ENCODE measurements around the gene SKIC2. TPM values are rescaled to one million over a fixed set of nuclear protein-coding genes. Genes with fewer than 3 reads are reported as not detected.

SKIC2 gene
- 28.0 and 44.9 TPM in 2 replicates for total RNA-seq

GRCh38 chr6:31958741-31959739, at the start of gene SKIC2, which contains the start of gene NELFE:
TSS of gene SKIC2 (plus strand) at chr6:31959175. CDS start at chr6:31959193, 18 bp downstream.
TSS of gene NELFE (minus strand) at chr6:31958971. CDS start at chr6:31958446, 525 bp downstream.

GRCh38 chr6:31927242-31927862, 31.6 kb upstream of the SKIC2 start, which contains the start of gene C2:
TSS of gene C2 (plus strand) at chr6:31927717. CDS start at chr6:31927753, 36 bp downstream.

GRCh38 chr6:31945507-31946369, 13.2 kb upstream of the SKIC2 start, which contains the start of gene CFB:
TSS of gene CFB (plus strand) at chr6:31946095. CDS start at chr6:31946222, 127 bp downstream.

GRCh38 chr6:31971993-31972708, 13.2 kb downstream of the SKIC2 start, which contains the start of gene DXO:
TSS of gene DXO (minus strand) at chr6:31972138. CDS start at chr6:31971675, 463 bp downstream.

GRCh38 chr6:31981744-31982143, 22.8 kb downstream of the SKIC2 start, which contains the start of gene C4A:
TSS of gene C4A (plus strand) at chr6:31982057. CDS start at chr6:31982108, 51 bp downstream.

GRCh38 chr6:32014547-32014946, 55.6 kb downstream of the SKIC2 start, which contains the start of gene C4B:
TSS of gene C4B (plus strand) at chr6:32014795. CDS start at chr6:32014846, 51 bp downstream.

Other genes with a start within 250 kb of the SKIC2 start
- gene LY6G6D, start 243.8 kb upstream of the SKIC2 start, total RNA-seq: not detected in 2 replicates
- not detected in 2 replicates for gene LY6G6C, start 237.4 kb upstream of the SKIC2 start, total RNA-seq
- gene MPIG6B, start 235.8 kb upstream of the SKIC2 start, total RNA-seq: not detected in 2 replicates
- gene DDAH2, start 229.9 kb upstream of the SKIC2 start, total RNA-seq: 32.1 and 53.8 TPM in 2 replicates
- 478 and 525 TPM in 2 replicates for gene CLIC1, start 222.6 kb upstream of the SKIC2 start, total RNA-seq
- gene MSH5, start 219.2 kb upstream of the SKIC2 start, total RNA-seq: 2.1 and 4.3 TPM in 2 replicates
- 0.54 TPM in 1 of 2 replicates, not detected in the other for gene SAPCD1, start 196.5 kb upstream of the SKIC2 start, total RNA-seq
- under 0.01 TPM in 1 of 2 replicates, not detected in the other for gene VWA7, start 181.8 kb upstream of the SKIC2 start, total RNA-seq
- 40.1 and 59.8 TPM in 2 replicates for gene VARS1, start 163.4 kb upstream of the SKIC2 start, total RNA-seq
- 20.9 and 37.3 TPM in 2 replicates for gene LSM2, start 152.2 kb upstream of the SKIC2 start, total RNA-seq
- gene HSPA1L, start 143.9 kb upstream of the SKIC2 start, total RNA-seq: 0.49 TPM in 1 of 2 replicates, not detected in the other
- gene HSPA1A, start 143.6 kb upstream of the SKIC2 start, total RNA-seq: 59.8 and 77.6 TPM in 2 replicates
- gene HSPA1B, start 131.4 kb upstream of the SKIC2 start, total RNA-seq: 61.4 and 72.9 TPM in 2 replicates
- gene NEU1, start 96.4 kb upstream of the SKIC2 start, total RNA-seq: 37.5 and 55.9 TPM in 2 replicates
- not detected in 2 replicates for gene SLC44A4, start 80.2 kb upstream of the SKIC2 start, total RNA-seq
- gene EHMT2, start 61.5 kb upstream of the SKIC2 start, total RNA-seq: 26.0 and 35.0 TPM in 2 replicates
- gene ZBTB12, start 57.1 kb upstream of the SKIC2 start, total RNA-seq: 1.8 and 2.1 TPM in 2 replicates
- gene C2, start 31.5 kb upstream of the SKIC2 start, total RNA-seq: 0.97 and 2.2 TPM in 2 replicates
- 12.6 and 103 TPM in 2 replicates for gene CFB, start 13.1 kb upstream of the SKIC2 start, total RNA-seq
- gene NELFE, start 204 bp upstream of the SKIC2 start, total RNA-seq: 80.2 and 82.0 TPM in 2 replicates
- 18.6 and 25.5 TPM in 2 replicates for gene DXO, start 13.0 kb downstream of the SKIC2 start, total RNA-seq
- gene C4A, start 22.9 kb downstream of the SKIC2 start, total RNA-seq: 12.1 and 14.7 TPM in 2 replicates
- gene C4B, start 55.6 kb downstream of the SKIC2 start, total RNA-seq: 6.0 TPM in 2 replicates
- 0.49 TPM in 1 of 2 replicates, not detected in the other for gene CYP21A2, start 79.2 kb downstream of the SKIC2 start, total RNA-seq
- 41.5 and 45.3 TPM in 2 replicates for gene TNXB, start 150.2 kb downstream of the SKIC2 start, total RNA-seq
- gene ATF6B, start 169.1 kb downstream of the SKIC2 start, total RNA-seq: 19.5 and 20.7 TPM in 2 replicates
- gene FKBPL, start 171.1 kb downstream of the SKIC2 start, total RNA-seq: 2.3 and 3.9 TPM in 2 replicates
- gene PRRT1, start 192.8 kb downstream of the SKIC2 start, total RNA-seq: 0.16 TPM in 1 of 2 replicates, not detected in the other
- 9.4 and 16.1 TPM in 2 replicates for gene PPT2, start 195.0 kb downstream of the SKIC2 start, total RNA-seq
- gene EGFL8, start 205.4 kb downstream of the SKIC2 start, total RNA-seq: 0.97 and 7.2 TPM in 2 replicates
- 52.0 and 62.9 TPM in 2 replicates for gene AGPAT1, start 216.9 kb downstream of the SKIC2 start, total RNA-seq
- gene RNF5, start 219.2 kb downstream of the SKIC2 start, total RNA-seq: 25.1 and 34.2 TPM in 2 replicates
- 1.6 and 2.6 TPM in 2 replicates for gene AGER, start 225.1 kb downstream of the SKIC2 start, total RNA-seq
- gene PBX2, start 231.0 kb downstream of the SKIC2 start, total RNA-seq: 14.3 and 17.3 TPM in 2 replicates
- gene GPSM3, start 233.5 kb downstream of the SKIC2 start, total RNA-seq: 7.0 and 7.4 TPM in 2 replicates